GM04503 (cell line): ENCODE results near the gene MAST1.
"Not testable (repeated sequence)": the region's sequence is repeated elsewhere in the genome, so short reads cannot be mapped to it uniquely, and the experiment has no call there.

Experiments
- DNase-seq: peaks from one replicate; pipeline ENCODE4 v3.0.0-alpha.2; 2012; ENCODE audit warnings: low read depth

MAST1 gene

DNA sequence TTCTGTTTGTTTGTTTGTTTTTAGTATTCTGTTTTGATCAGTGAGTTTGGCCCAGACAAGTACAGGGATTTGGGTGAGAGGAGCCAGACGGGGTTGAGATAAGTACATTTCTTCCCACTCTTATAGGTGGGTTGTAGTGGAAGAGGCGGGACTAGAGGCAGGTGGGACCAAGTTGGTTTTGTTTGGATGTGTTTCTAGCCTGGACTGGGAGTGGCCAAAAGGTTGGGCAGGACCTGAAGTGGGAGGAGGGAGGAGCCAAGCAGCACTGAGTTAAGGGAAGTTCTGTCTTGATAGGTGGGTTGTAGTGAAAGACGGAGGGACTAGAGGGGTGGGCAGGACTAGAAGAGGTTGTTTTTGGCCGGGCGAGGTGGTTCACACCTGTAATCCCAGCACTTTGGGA, 33.9 kb downstream of the MAST1 start:
- DNase-seq, result no peak

DNA sequence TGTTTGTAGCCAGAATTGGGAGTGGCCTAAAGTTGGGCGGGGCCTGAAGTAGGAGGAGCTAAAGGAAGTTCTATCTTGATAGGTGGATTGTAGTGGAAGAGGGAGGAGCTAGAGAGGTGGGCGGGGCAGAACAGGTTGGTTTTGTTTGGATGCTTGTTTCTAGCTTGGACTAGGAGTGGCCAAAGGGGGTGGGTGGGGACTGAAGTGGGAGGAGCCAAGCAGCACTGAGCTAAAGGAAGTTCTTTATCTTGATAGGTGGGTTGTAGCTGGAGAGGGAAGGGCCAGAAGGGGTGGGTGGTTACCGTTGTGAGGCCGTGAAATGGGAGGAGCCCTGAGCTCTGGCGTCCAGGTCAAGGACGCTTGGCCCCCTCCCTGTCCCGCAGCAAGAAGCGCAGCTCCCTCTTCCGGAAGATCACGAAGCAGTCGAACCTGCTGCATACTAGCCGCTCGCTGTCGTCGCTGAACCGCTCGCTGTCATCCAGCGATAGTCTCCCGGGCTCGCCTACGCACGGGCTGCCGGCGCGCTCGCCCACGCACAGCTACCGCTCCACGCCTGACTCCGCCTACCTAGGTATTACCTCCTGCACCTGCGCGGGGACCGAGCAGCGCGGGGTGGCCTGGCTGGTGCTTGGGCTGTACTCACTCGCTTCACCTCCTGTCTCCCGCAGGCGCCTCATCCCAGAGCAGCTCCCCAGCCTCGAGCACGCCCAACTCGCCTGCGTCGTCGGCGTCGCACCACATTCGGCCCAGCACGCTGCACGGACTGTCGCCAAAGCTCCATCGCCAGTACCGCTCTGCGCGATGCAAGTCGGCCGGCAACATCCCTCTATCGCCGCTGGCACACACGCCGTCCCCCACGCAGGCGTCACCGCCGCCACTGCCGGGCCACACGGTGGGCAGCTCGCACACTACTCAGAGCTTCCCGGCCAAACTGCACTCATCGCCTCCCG, 34.9 kb downstream of the MAST1 start:
- no peak for DNase-seq

DNA sequence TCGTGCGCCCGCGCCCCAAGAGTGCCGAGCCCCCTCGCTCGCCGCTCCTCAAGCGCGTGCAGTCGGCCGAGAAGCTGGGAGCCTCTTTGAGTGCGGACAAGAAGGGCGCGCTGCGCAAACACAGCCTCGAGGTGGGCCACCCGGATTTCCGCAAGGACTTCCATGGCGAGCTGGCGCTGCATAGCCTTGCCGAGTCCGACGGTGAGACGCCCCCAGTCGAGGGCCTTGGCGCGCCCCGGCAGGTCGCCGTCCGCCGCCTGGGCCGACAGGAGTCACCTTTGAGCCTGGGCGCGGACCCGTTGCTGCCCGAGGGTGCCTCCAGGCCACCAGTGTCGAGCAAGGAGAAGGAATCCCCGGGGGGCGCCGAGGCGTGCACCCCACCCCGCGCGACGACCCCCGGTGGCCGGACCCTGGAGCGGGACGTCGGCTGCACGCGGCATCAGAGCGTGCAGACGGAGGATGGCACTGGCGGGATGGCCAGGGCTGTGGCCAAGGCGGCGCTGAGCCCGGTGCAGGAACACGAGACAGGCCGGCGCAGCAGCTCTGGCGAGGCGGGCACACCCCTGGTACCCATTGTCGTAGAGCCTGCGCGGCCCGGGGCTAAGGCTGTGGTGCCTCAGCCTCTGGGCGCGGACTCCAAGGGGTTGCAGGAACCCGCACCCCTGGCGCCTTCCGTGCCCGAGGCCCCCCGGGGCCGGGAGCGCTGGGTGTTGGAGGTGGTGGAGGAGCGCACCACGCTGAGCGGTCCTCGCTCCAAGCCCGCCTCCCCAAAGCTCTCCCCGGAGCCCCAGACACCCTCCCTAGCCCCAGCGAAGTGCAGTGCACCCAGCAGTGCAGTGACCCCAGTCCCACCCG, 35.8 kb downstream of the MAST1 start:
- no peak for DNase-seq

DNA sequence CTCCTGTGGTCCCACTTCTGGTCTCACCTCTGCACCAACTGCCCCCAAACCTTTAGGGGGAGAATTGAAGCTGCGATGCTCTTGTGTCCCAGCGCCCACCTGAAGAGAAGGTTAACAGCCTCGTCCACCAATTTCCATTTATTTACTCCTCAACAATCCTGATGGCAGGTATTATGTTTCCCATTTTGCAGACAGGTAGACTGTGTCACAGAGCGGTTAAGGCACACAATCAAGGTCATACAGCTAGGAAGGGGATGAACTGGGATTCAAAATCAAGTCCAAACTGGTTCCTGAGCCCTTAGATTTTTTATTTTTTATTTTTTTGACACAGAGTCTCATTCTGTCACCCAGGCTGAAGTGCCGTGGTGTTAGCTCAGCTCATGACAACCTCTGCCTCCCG, 36.8 kb downstream of the MAST1 start:
- no peak for DNase-seq

DNA sequence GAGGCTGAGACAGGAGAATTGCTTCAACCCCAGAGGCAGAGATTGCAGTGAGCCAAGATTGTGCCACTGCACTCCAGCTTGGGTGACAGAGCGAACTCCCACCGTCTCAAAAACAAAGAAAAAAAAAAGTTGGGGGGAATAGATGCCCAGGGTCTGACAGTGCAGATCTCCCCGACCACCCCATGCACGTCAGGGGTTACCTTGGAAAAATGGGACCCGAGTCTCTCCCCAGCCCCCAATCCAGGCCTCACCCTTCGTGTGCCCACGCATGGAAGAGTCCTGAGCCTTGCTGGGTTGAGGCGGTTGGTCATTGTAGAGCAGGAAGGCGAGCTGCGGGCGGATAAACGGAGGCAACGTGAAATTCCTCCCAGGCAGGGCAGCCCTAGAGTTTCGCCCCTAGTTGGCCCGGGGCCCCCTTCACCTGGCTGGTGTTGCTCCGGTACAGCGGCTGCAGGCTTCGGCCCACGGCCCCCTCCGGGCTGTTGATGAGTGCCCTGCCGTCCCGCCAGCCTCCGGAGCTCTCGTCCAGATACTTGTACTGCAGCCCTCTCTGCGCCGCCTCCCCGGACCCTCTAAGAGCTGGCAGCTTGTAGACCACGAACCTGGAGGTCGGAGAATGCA, 42.3 kb downstream of the MAST1 start:
- no peak for DNase-seq

DNA sequence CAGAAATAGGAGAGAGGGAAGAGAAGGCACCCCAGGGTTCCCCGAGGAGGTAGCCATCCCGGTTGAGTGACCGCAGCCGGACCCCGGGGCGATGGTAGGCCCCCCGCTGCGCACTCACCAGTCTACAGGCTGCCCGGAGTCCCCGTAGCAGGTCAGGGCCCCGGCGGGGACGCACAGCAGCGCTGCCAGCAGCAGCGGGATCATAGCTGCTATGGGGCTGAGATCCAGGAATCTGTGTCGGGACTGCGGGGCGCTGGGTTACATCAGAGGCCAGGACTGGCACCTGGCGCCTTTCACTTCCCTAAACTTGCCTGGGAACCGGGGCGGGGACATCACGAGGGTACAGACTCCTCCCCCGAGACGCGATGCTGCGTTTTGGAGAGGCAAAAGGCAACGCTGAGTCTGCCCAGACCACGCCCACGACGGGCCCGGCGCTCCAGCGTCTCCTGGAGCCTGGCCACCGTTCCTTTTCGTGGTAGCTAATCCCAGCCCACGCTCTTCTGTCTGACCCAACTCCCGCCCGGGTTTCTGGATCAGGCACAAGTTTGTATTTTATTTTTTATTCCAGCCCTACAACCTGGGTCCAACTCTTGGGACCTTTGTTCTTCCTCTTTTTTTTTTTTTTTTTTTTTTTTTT, 43.0 kb downstream of the MAST1 start, which contains the start of gene DNASE2:
Gene DNASE2, minus strand, starts transcription at position 278 of the 637 bp plus-strand sequence. Its CDS starts 74 bp downstream, at position 204.
- peak; percentile 71 for DNase-seq

DNA sequence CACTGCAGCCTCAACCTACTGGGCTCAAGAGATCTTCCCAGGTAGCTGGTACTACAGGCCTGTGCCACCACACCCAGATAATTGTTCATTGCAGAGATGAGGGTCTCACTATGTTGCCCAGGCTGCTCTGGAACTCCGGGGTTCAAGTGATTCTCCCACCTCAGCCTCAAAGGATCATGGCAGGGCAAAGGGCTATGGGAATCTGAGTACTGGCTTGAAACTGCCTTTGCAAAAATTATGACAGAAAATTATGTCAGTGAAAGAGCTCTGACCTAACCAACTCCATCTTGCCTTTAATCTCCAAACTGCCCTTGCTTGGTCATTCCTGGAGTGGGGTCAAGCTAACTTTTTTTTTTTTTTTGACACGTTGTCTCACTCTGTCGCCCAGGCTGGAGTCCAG, 44.3 kb downstream of the MAST1 start:
- no peak for DNase-seq

DNA sequence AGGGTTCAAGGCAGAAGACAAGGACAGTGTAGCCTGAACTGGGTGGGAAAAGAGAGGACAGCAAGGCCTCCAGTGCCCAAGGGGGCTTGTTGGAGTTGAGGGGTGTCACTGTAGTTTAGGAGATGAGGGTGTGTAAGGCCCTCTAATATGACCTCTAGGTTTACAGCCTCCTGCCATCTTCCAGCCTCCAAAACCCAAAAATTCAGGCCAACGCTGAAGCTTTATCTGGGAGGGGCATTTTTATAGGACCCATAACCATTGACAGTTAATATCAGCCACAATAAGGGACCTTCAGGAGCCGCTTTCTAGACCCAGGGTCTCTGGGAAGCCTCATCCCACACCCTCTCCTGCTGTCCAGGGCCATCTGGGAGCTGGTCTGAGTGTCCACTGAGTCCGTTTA, 45.9 kb downstream of the MAST1 start:
- DNase-seq, result no peak

DNA sequence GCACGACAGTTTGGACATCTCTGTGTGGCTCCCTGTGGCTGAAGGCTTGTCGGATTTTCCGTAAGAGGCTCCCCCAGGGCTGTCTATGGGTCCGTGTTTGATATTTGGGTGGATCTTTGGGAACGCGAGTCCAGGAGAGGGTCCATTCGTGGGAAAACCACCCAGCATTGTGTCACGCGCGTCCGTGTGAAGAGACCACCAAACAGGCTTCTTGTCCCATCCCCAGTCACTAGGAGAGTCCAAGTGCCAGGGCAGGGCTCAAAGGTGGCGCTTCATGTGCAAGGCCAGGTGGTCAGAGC, 46.3 kb downstream of the MAST1 start:
- no peak for DNase-seq

DNA sequence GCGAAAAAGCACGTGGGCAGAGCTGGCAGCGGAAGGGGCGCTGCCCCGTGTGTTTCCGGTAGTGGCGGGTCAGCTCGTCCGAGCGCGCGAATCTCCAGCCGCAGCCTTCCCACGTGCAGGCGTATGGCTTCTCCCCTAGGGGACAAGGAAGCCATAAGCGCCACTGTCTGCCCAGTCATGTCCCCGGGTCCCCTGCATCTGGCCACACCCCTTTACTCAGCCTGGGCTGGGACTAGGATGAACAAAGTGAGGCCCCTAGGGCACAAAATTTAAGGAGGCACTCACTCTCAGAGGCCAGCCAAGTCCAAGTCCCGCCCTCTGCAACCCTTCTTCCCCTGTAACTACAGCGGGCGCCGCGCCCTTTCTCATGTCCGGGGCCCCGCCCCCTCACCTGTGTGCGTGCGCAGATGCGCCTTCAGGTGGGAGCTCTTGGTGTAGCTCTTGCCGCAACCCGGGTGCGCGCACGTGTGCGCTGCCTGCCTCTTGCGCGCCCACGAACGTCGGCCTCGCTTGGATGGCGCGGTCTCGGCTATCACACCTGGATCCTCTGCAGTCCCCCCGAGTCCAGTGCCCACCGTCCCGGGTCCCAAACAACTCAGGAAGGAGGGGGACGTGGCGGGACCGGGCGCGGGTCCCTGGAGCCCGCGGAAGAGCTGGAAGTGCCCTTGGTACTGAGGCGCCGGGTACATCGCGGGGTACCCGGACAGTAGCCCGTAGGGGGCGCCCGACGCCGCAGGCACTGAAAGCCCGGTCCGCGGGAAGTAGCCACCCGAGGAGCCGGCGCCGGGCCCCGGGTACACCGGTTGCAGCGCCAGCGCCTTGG, 46.8 kb downstream of the MAST1 start:
- no peak for DNase-seq

DNA sequence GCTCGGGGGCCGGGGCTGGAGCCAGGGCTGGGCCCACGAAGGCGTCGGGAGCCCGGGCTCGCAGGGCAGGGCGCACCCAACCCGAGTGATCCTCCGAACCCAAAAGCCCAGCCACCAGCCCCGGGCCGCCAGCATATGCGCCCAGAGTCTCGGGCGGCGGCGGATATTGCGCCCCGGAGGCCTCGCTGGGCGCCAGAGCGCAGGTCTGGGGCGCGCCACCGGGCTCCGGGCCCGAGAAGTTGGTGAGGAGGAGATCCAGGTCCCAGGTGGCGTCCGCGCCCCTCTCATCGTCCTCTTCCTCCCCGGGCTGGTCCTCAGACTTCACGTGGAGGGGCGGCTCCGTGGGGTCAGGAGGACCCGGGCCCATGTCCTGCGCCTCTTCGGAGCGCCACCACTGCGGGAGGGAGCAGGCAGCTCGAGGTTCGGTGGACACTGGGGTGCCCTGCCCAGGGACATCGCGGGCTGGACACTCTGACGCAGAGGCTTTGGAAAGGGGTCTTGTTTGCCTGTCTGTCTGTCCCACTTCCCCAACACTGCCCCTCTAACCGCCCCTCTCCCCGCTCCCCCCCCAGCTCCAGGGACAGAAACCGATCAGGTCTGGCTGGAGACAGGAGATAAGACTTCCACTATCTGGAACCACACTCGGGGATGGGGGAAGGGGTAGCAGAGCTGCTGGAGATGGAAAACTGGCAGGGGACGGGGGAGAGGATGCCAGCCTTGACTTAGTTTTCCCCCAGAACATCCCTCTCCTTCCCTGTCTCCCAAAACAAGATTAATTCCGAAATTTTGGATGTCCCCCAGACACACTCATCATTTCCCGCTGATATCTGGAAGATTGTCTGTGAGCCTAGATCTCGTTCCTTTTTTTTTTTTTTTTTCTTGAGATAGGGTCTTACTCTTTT, 47.7 kb downstream of the MAST1 start:
- no peak for DNase-seq

DNA sequence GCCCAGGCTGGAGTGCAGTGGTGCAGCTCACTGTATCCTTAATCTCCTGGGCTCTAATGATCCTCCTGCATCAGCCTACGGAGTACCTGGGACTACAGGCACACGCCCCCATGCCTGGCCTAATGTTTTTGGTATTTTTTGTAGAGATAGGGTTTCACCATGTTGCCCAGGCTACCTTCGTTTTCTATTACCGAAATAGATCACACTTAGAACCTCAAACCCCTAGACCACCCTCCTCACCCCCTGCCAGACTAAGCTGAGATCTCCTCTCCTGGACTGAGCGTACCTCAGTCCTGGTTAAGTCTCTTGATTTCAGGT, 48.3 kb downstream of the MAST1 start:
- DNase-seq, result no peak

DNA sequence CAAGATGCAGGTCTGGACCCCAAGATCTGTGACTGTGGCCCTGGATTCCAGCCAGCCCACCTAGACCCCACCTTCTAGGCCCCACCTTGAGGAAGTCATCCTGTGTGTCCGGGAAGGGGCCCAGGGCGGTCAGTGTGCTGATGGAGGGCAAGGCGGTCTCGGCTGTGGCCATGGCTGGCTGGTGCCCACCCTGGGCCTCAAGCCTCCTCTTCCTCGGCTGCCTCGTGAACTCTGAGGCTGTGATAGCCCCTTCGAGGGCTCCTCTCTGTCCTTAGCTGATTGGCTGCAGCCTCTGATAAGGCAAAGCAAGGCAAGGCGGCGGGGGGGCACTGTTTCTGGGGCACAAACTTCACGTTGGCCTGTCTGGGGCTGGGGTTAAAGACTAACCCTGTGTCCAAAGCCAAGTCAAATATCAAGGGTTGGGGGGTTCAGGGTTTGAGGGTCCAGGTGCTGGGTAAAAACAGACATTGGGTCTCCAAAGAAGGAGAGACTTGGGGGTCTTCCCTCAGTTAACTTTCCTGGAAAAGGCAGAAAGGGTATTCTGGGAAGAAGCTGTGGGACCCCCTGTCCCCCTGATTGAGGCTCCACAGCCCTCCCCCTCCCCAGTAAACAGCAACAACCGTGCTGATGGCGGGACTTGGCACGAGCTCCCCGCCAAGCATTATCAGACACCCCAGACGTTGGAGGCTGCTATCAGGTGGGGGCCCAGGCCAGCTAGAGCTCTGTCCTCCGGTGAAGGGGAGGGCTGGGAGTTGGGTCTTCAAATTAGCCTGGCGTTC, 48.8 kb downstream of the MAST1 start, which contains the start of gene KLF1:
Gene KLF1, minus strand, starts transcription at position 233 of the 779 bp plus-strand sequence. Its CDS starts 61 bp downstream, at position 172.
- no peak for DNase-seq

DNA sequence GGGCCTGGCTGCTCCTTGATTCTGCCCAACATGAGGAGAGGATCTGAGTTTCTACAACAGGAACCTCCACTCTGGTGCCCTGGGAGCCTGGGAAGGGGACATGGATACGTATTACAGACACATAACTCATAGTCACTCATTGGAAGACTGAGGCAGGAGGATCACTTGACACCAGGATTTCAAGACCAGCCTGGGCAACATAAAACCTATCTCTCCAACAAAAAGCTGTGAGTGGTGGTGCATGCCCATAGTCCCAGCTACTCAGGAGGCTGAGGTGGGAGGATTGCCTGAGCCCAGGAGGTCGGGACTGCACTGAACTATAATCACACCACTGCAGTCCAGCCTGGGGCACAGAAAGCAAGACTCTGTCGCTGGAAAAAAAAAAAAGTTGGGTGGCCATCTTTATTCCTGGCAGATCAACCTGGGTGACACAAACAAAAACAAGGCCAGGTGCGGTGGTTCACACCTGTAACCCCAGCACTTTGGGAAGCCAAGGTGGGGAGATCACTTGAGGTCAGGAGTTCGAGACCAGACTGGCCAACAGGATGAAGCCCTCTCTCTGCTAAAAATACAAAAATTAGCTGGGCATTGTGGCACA, 49.8 kb downstream of the MAST1 start:
- no peak for DNase-seq

DNA sequence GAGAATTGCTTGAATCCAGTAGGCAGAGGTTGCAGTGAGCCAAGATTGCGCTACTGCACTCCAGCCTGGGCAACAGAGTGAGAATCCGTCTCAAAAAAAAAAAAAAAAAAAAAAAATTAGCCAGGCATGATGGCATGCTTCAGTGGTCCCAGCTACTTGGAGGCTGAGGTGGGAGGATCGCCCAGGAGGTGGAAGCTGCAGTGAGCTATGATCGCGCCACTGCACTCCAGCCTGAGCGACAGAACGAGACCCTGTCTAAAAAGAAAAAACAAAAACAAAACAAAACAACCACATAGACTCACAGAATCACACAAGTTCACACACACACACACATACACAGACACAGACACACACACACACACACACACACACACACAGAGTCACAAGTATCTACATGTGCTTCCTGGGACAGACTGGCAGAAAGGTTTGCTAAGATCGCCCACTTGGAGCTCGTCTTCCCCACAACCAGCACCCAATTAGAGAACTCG, 52.0 kb downstream of the MAST1 start:
- not testable (repeated sequence) for DNase-seq

DNA sequence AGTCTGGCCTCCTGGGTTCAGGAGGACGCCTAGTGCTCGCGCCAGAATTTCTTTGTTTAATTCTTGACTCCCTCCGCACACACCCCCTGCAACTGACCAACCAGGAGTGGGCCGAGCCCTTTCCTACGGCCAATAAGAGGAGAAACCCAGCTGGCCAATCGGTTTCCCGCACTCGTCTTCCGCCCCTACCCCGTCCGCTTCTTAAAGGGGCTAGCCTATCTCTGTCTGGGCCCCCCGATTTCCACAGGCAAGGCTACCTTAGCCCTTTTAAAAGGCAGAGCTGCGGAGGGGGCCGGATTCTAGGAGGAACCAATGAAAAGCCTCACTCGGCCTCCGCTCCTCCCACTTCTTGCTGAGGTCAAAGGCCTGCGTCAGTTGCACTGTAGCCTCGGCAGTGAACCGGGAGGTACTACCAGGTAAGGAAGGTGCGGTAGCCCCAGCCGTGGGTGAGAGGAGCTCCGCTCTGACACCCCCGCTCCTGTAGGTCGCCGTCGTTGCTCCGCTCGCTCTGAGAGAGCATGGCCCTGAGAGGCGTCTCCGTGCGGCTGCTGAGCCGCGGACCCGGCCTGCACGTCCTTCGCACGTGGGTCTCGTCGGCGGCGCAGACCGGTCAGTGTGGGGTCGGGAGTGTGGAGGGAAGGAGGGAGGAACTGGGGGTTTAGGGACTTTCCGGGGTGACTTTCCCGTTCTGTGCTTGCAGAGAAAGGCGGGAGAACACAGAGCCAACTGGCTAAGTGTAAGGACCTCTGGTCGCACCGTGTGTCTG, 52.7 kb downstream of the MAST1 start, which contains the start of gene GCDH:
Gene GCDH, plus strand, starts transcription at position 374 of the 766 bp plus-strand sequence. Its CDS starts 145 bp downstream, at position 519.
- DNase-seq, result peak; percentile 96

DNA sequence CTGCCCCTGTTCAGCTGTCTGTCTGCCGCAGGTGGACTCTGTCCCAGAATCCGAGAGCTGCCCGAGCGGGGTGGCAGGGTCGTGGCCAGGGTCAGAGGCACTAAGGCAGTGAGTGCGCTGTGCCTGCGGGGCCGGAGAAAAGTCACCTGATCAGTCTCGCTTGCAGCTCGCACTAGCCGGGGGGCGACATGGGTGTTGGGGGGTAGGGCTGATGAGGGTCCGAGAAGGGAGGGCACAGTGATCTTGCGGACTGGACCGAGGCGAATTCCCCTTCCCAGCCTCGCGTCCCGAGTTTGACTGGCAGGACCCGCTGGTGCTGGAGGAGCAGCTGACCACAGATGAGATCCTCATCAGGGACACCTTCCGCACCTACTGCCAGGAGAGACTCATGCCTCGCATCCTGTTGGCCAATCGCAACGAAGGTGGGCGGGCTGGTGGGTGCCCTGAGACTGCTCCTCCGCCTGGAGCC, 53.3 kb downstream of the MAST1 start:
- DNase-seq, result no peak

DNA sequence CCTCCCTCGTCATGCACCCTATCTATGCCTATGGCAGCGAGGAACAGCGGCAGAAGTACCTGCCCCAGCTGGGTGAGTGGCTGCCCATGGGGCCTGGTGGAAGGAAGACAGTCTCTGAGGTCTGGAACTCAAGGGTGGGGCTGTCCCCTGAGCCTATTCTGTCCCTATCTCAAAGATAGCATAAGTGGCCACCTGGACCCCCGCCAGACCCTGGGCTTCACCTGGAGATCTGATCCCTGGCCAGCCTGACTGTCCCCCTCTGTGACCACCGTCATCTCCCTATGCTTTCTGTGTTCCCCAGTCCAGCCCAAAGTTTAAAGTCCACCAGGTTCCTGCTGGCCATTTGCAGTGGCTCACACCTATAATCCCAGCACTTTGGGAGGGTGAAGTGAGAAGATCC, 55.3 kb downstream of the MAST1 start:
- DNase-seq, result no peak
